DND-41 (cell line): ENCODE measurements around the gene TFAP2A.

Source experiments
- ATAC-seq: fragments of 200-7000 bp; cut with Tn5 transposase; 3 replicates; pipeline ENCODE4 v1.9.1; 2021; ENCODE audit warnings: low read depth; ENCODE audit not compliant: insufficient read depth
- DNase-seq: peaks from one replicate; pipeline ENCODE4 v3.0.0-alpha.2; 2020
- H2AFZ ChIP-seq: 2 replicates; pipeline ENCODE4 v1.6.0; 2012; ENCODE audit warnings: low read depth, low read length
- H3K27ac ChIP-seq: 2 replicates; pipeline ENCODE4 v1.5.1; 2012; ENCODE audit warnings: low read length, inconsistent platforms
- H3K27me3 ChIP-seq: fragments of 200-600 bp; sonication (generic); 2 replicates; pipeline ENCODE4 v1.6.0; 2012; ENCODE audit warnings: low read length, mild to moderate bottlenecking, inconsistent platforms; ENCODE audit not compliant: insufficient read depth, poor library complexity
- H3K36me3 ChIP-seq: 2 replicates; pipeline ENCODE4 v1.5.1; 2012; ENCODE audit warnings: low read length, inconsistent platforms; ENCODE audit not compliant: insufficient read depth
- H3K4me1 ChIP-seq: 2 replicates; pipeline ENCODE4 v1.5.1; 2012; ENCODE audit warnings: mild to moderate bottlenecking, low read length; ENCODE audit not compliant: insufficient read depth
- H3K4me2 ChIP-seq: 2 replicates; pipeline ENCODE4 v1.6.0; 2012; ENCODE audit warnings: mild to moderate bottlenecking, moderate library complexity, low read length, inconsistent platforms; ENCODE audit not compliant: insufficient read depth
- H3K4me3 ChIP-seq, 2 experiments: fragments of 200-600 bp in 1 of 2; shearing (Covaris generic) in 1 of 2; 2 replicates each; pipeline ENCODE4 v1.5.1; 2012 to 2016; ENCODE audit warnings: inconsistent platforms in 2 of 2, low read length in 2 of 2, mild to moderate bottlenecking in 2 of 2, low read depth in 1 of 2, moderate library complexity in 1 of 2
- H3K79me2 ChIP-seq: 2 replicates; pipeline ENCODE4 v1.6.0; 2012; ENCODE audit warnings: low read length, inconsistent platforms; ENCODE audit not compliant: insufficient read depth
- H3K9ac ChIP-seq: 2 replicates; pipeline ENCODE4 v1.6.0; 2012; ENCODE audit warnings: low read depth, mild to moderate bottlenecking, inconsistent platforms, low read length, moderate library complexity
- H3K9me3 ChIP-seq: 2 replicates; pipeline ENCODE4 v1.5.1; 2012; ENCODE audit warnings: low read length, moderate library complexity, mild to moderate bottlenecking, inconsistent platforms; ENCODE audit not compliant: insufficient read depth, severe bottlenecking
- H4K20me1 ChIP-seq: 2 replicates; pipeline ENCODE4 v1.6.0; 2012; ENCODE audit warnings: low read length; ENCODE audit not compliant: insufficient read depth
- CTCF ChIP-seq: IDR thresholded peaks from 2 replicates; pipeline ENCODE4 v1.5.1; 2012; ENCODE audit warnings: borderline replicate concordance, low read length, moderate library complexity, mild to moderate bottlenecking; ENCODE audit not compliant: poor library complexity, severe bottlenecking; ENCODE audit errors: extremely low read depth
- EZH2 ChIP-seq: IDR thresholded peaks from 3 replicates; pipeline ENCODE4 v1.6.1; 2012; ENCODE audit warnings: borderline replicate concordance, low read depth, mild to moderate bottlenecking, moderate library complexity, low read length, inconsistent platforms; ENCODE audit not compliant: severe bottlenecking

TFAP2A gene

GRCh38 chr6:10375391-10375969 is 39.4 kb downstream of the TFAP2A start:
- Histone ChIP-seq H3K4me3 (no peak overlapping the region), H3K9me3 (no peaks in the 10 kb centered on the region), H3K27ac (no peak overlapping the region), H3K4me2 (no peak overlapping the region), H3K79me2 (no peaks in the 10 kb centered on the region), H3K9ac (no peak overlapping the region), H3K27me3 (no peaks in the 10 kb centered on the region), H3K4me1 (no peaks in the 10 kb centered on the region), H3K36me3 (no peaks in the 10 kb centered on the region), H2AFZ (no peak overlapping the region), H4K20me1 (no peaks in the 10 kb centered on the region)
- ATAC-seq, result no peak
- TF ChIP-seq CTCF (no peak), EZH2 (no peak)
- DNase-seq, result no peak

- Histone ChIP-seq H3K4me1 (no peaks in the 10 kb centered on the region), H2AFZ (no peak overlapping the region), H3K36me3 (no peaks in the 10 kb centered on the region), H3K4me2 (no peak overlapping the region), H3K4me3 (no peak overlapping the region), H3K79me2 (no peaks in the 10 kb centered on the region), H3K27ac (no peak overlapping the region), H3K9me3 (no peaks in the 10 kb centered on the region), H4K20me1 (no peaks in the 10 kb centered on the region), H3K9ac (no peak overlapping the region), H3K27me3 (no peaks in the 10 kb centered on the region)
- ATAC-seq, result no peak
- TF ChIP-seq CTCF (no peak), EZH2 (no peak)
- no peak for DNase-seq
These were observed 41.1 kb downstream of the TFAP2A start for GRCh38 chr6:10373642-10374359.

GRCh38 chr6:10369896-10370295 is 45.0 kb downstream of the TFAP2A start:
- Histone ChIP-seq H3K27ac (no peak overlapping the region), H3K9ac (no peak overlapping the region), H3K27me3 (no peaks in the 10 kb centered on the region), H3K4me2 (no peak overlapping the region), H3K36me3 (no peaks in the 10 kb centered on the region), H3K4me3 (no peak overlapping the region), H3K9me3 (no peaks in the 10 kb centered on the region), H2AFZ (no peak overlapping the region), H3K79me2 (no peaks in the 10 kb centered on the region), H3K4me1 (no peaks in the 10 kb centered on the region), H4K20me1 (no peaks in the 10 kb centered on the region)
- no peak for ATAC-seq
- TF ChIP-seq CTCF, result no peak
- no peak for TF ChIP-seq EZH2
- DNase-seq, result no peak
